HG02885 (cell line): ENCODE results near the gene FBRSL1.

ENCODE experiments used
- ATAC-seq: cut with Tn5 transposase; IDR thresholded peaks from one replicate; pipeline ENCODE4 v1.9.1; 2021; ENCODE audit warnings: mild to moderate bottlenecking; ENCODE audit not compliant: unreplicated experiment, poor library complexity

Gene FBRSL1

GRCh38 chr12:132536102-132536876, 46.3 kb downstream of the FBRSL1 start:
- no peak for ATAC-seq

GRCh38 chr12:132537049-132537448, 47.1 kb downstream of the FBRSL1 start:
- no peak for ATAC-seq

GRCh38 chr12:132537836-132538662, 48.1 kb downstream of the FBRSL1 start:
- no peak for ATAC-seq

- ATAC-seq: no peak
These were observed 48.7 kb downstream of the FBRSL1 start for GRCh38 chr12:132538663-132538990.

- no peak for ATAC-seq
These were observed 49.2 kb downstream of the FBRSL1 start for GRCh38 chr12:132539016-132539773.

GRCh38 chr12:132540436-132540835, 50.5 kb downstream of the FBRSL1 start:
- no peak for ATAC-seq

DNA sequence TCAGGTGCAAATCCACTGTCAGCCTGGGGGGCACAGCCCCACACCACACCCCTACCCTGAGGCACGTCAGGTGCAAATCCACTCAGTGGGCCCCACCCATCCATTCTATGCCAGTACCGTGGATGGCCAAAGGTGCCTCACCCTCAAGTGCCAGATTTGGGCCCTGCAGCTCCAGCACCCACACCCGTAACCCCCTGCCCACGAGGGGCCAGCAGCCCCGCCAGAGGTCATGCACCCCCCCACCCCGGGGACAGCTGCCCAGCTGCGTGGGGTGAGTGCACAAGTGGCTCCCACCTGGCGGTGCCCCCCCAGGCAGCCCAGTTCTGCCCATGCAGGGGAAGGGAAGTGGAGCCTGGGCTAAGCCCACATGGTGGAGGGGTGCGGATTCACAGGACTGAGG, 51.2 kb downstream of the FBRSL1 start:
- ATAC-seq: no peak

- ATAC-seq: no peak
These were observed 52.0 kb downstream of the FBRSL1 start for GRCh38 chr12:132541996-132542395.

DNA sequence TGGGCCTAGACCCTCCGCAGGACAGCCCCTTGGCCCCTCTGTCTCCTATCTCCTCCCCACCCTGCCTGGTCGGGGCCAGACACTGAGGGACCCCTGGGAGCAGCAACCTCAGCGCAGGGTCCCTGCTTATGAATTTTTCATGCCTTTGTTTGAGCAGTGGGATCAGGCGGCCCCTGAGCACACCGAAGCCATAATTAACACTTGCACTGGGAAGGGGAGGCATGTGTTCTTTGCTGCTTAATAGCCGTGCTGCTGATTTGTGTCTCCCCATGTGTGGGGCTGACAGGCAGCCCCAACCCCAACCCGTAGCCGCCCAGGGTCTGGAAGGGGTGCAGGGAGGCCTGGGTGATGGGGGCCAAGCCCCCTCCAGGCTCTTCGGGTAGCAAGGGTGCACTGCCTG, 52.7 kb downstream of the FBRSL1 start:
- ATAC-seq: no peak

DNA sequence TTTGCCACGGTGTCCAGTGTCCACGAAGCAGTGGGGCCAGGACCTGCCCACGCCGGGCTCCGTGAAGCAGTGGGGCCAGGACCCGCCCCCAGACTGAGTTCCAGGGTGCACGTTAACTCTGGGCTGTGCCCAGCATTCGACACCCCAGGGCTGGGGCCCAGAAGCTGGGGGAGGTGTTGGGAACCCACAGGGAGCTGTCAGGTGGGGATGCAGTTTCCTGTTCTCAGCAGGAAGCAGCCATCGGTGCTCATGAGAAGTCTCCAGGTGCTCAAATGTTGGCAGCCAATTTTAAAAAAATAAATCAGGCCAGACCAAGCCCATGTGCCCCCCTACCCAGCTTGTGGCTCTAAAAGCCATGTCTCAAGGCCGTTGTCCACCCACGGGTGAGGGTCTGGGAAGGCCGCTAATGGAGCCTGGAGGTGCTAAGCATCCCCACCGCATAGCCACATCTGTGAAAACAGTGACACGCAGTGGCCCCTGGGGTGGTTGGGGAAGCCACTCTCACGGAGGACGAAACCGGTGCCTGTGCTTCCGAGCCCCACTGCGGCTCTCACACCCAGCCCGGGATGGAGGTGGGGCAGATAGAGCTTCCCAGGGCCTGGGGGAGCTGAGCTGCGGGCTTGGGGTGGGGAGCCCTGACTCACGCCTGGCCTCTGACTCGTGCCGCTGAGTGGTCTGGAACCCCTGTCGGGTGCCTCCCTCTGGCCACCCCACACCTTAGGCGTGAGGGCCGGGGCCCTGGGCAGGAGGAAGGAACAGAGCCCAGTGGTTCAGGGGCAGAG, 53.5 kb downstream of the FBRSL1 start:
- no peak for ATAC-seq

GRCh38 chr12:132544080-132544397, 54.1 kb downstream of the FBRSL1 start:
- ATAC-seq: no peak

- no peak for ATAC-seq
These were observed 54.5 kb downstream of the FBRSL1 start for GRCh38 chr12:132544498-132544897.

- ATAC-seq: no peak
These were observed 55.4 kb downstream of the FBRSL1 start for GRCh38 chr12:132545164-132545953.

DNA sequence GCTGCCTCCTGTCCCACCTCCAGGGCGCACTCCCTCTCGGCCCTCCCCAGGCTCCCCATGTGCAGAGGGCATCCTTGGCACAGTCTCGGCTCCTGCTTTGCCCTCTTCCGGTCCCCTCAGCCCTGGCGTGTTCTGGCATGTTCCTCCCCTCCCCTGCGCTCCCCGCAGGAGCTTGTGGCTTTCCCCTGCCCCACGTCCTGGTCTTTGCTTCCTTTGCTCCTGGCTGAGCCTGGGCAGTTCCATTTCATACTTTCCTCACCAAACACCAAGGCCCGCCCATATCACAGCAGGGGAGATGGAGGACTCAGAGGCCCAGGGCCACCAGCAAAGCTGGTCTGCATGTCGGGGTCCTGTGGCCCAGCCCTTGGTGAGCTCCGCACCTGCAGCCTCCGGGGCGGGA, 56.0 kb downstream of the FBRSL1 start:
- ATAC-seq: no peak

DNA sequence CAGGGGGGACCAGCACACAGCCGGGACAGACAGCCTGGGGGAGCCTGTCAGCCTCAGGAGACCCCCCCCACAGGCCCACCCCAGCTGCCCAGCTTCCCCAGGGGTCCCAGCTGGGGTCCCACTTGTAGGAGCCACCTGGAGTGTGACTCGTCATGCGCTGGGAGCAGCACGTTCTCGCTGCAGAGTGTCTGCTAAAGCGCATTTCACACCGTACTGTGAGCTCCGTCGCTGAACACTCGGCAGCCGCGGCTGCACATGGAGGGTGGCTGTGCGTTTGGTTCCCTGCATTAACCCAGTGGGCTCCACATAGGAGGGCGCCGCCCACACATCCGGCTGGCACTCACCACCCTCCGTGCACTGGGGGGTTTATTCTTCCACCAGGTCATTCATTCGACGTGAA, 56.7 kb downstream of the FBRSL1 start:
- no peak for ATAC-seq

DNA sequence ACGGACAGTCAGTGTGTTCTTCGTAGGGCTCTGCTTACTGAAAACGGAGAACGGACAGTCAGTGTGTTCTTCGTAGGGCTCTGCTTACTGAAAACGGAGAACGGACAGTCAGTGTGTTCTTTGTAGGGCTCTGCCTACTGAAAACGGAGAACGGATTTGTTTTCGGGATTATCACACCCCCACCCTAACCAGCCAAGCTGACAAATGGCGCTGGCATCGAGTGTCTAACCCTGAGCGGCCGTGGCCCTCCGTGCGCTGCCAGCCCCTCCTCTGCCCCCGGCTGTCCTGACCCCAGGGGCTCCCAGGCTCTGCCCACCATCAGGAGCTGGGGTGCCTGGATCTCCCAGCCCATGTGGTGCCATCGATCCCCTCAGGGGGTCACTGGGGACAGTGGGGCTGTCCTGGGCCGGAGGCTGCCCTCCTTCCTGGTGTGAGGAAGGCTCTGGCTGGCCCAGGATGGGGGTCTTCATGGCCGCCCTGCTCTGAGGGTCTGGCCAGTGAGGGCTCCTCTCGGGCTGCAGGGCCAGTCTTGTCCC, 57.3 kb downstream of the FBRSL1 start:
- ATAC-seq: no peak

GRCh38 chr12:132548430-132549058, 58.6 kb downstream of the FBRSL1 start:
- ATAC-seq: no peak

GRCh38 chr12:132549059-132549458, 59.1 kb downstream of the FBRSL1 start:
- ATAC-seq: no peak
